CD14-positive monocyte (primary cell): ENCODE data around the gene ATG7. TPM values are rescaled to one million over a fixed set of nuclear protein-coding genes. Genes with fewer than 3 reads are reported as not detected.
A peak's percentile ranks its signal among the peaks of the same experiment; 100 is the strongest.

ENCODE experiments used
- DNase-seq, 3 donors: peaks; one replicate each; pipeline ENCODE4 v3.0.0-alpha.2; 2011 to 2022
- H2AFZ ChIP-seq: 2 replicates; pipeline ENCODE4 v1.6.0; 2012; ENCODE audit warnings: mild to moderate bottlenecking, low read depth, low read length, inconsistent platforms; ENCODE audit not compliant: insufficient read depth, poor library complexity, severe bottlenecking
- H3K27ac ChIP-seq, 2 donors: 1 replicate in 1 of 2; 2 replicates in 1 of 2; pipeline ENCODE4 v1.5.1; 2012 to 2013; ENCODE audit warnings: low read length in 2 of 2, control low read depth in 1 of 2, inconsistent platforms in 1 of 2, low read depth in 1 of 2, mild to moderate bottlenecking in 1 of 2
- H3K27me3 ChIP-seq, 2 donors: one replicate each; pipeline versions ENCODE4 v1.6.0 to v1.6.1; 2011 to 2013; ENCODE audit warnings: low read length in 2 of 2; ENCODE audit not compliant: control insufficient read depth in 2 of 2, insufficient read depth in 2 of 2
- H3K36me3 ChIP-seq, 2 donors: replicated peaks in 1 of 2; 1 replicate in 1 of 2; 2 replicates in 1 of 2; pipeline versions ENCODE4 v1.5.1 to v1.6.1; 2012 to 2013; ENCODE audit warnings: low read length in 2 of 2, control low read depth in 1 of 2, inconsistent platforms in 1 of 2, mild to moderate bottlenecking in 1 of 2; ENCODE audit not compliant: insufficient read depth in 2 of 2, control insufficient read depth in 1 of 2
- H3K4me1 ChIP-seq, 2 donors: 1 replicate in 1 of 2; 2 replicates in 1 of 2; pipeline versions ENCODE4 v1.5.1 to v1.6.1; 2012 to 2013; ENCODE audit warnings: low read length in 2 of 2, control low read depth in 1 of 2, inconsistent platforms in 1 of 2, mild to moderate bottlenecking in 1 of 2, moderate library complexity in 1 of 2; ENCODE audit not compliant: insufficient read depth in 2 of 2, control insufficient read depth in 1 of 2
- H3K4me2 ChIP-seq: replicated peaks from 2 replicates; pipeline ENCODE3; 2012; ENCODE audit warnings: low read length, moderate library complexity, mild to moderate bottlenecking; ENCODE audit not compliant: poor library complexity, severe bottlenecking; ENCODE audit errors: extremely low read depth
- H3K4me3 ChIP-seq, 3 experiments: fragments of 200-600 bp in 1 of 3; sonication (generic) in 1 of 3; replicated peaks in 1 of 3; 1 replicate in 2 of 3; 2 replicates in 1 of 3; pipeline ENCODE4 v1.5.1; 2011 to 2013; ENCODE audit warnings: low read length in 3 of 3, mild to moderate bottlenecking in 3 of 3, control low read depth in 2 of 3, low read depth in 2 of 3, inconsistent platforms in 1 of 3, moderate library complexity in 1 of 3
- H3K79me2 ChIP-seq: 2 replicates; pipeline ENCODE4 v1.6.0; 2012; ENCODE audit warnings: mild to moderate bottlenecking, control low read depth, inconsistent platforms, low read length, moderate library complexity; ENCODE audit not compliant: insufficient read depth
- H3K9ac ChIP-seq: 2 replicates; pipeline ENCODE4 v1.6.0; 2017; ENCODE audit warnings: low read length, mild to moderate bottlenecking; ENCODE audit not compliant: insufficient read depth, poor library complexity, severe bottlenecking
- H3K9me3 ChIP-seq, 2 donors: replicated peaks in 1 of 2; 1 replicate in 1 of 2; 2 replicates in 1 of 2; pipeline versions ENCODE4 v1.5.1 to v1.6.1; 2012 to 2013; ENCODE audit warnings: low read length in 2 of 2, control low read depth in 1 of 2; ENCODE audit not compliant: control insufficient read depth in 1 of 2, insufficient read depth in 1 of 2
- H4K20me1 ChIP-seq: 2 replicates; pipeline ENCODE4 v1.6.0; 2012; ENCODE audit warnings: mild to moderate bottlenecking, low read length, control low read depth, moderate library complexity; ENCODE audit not compliant: insufficient read depth
- H3K27ac Mint-ChIP-seq, 7 donors: one replicate each; pipeline ENCODE4 v1.8.0; 2020; ENCODE audit warnings: mild to moderate bottlenecking in 7 of 7, mixed read lengths in 7 of 7, moderate library complexity in 6 of 7, inconsistent platforms in 2 of 7
- H3K27me3 Mint-ChIP-seq, 3 donors: one replicate each; pipeline ENCODE4 v1.8.0; 2021 to 2022; ENCODE audit warnings: low read depth in 3 of 3, mild to moderate bottlenecking in 3 of 3, mixed read lengths in 3 of 3, moderate library complexity in 3 of 3, inconsistent platforms in 1 of 3
- H3K36me3 Mint-ChIP-seq, 2 donors: one replicate each; pipeline ENCODE4 v1.8.0; 2020; ENCODE audit warnings: mixed read lengths in 2 of 2, inconsistent platforms in 1 of 2, mild to moderate bottlenecking in 1 of 2
- H3K4me1 Mint-ChIP-seq: one replicate; pipeline ENCODE4 v1.8.0; 2020; ENCODE audit warnings: mild to moderate bottlenecking, mixed read lengths
- H3K4me3 Mint-ChIP-seq, 2 donors: one replicate each; pipeline ENCODE4 v1.8.0; 2020; ENCODE audit warnings: mild to moderate bottlenecking in 2 of 2, mixed read lengths in 2 of 2, moderate library complexity in 1 of 2
- H3K9me3 Mint-ChIP-seq, 7 donors: one replicate each; pipeline ENCODE4 v1.8.0; 2020 to 2022; ENCODE audit warnings: mixed read lengths in 7 of 7, mild to moderate bottlenecking in 6 of 7, moderate library complexity in 6 of 7, inconsistent platforms in 2 of 7
- WGBS: methylation state at CpG from one replicate; pipeline ENCODE4 v1.1.5; 2013; ENCODE audit warnings: missing lambda C conversion rate; ENCODE audit not compliant: insufficient coverage; 5-methylcytosine and 5-hydroxymethylcytosine counted together
- intact Hi-C, 2 donors: fragments of 100-400 bp; cut with micrococcal nuclease; formaldehyde crosslinking; loops; one replicate each; pipeline versions ENCODE4 v1.15.0 to v1.15.1; 2023
- polyA plus RNA-seq, 3 donors: library from polyadenylated mRNA; depleted of rRNA in 1 of 3; unstranded in 2 of 3; stranded (reverse) in 1 of 3; fragments of 300-500 nt in 2 of 3; fragments of >200 nt in 1 of 3; fragmentation: Illumina TruSeq in 2 of 3; gene quantifications; 1 replicate in 2 of 3; 2 replicates in 1 of 3; pipeline ENCODE4 v1.2.3, GENCODE V29; 2012 to 2021
- TF ChIP-seq, protein P1 (sequence below): fragments of 200-600 bp; IDR thresholded peaks from one replicate; pipeline ENCODE4 v1.8.0; 2022; ENCODE audit warnings: antibody characterized with exemption, mild to moderate bottlenecking

ATG7 gene
- polyA plus RNA-seq, 3 donors: 57.4 to 101 (median 89.7) TPM

DNA sequence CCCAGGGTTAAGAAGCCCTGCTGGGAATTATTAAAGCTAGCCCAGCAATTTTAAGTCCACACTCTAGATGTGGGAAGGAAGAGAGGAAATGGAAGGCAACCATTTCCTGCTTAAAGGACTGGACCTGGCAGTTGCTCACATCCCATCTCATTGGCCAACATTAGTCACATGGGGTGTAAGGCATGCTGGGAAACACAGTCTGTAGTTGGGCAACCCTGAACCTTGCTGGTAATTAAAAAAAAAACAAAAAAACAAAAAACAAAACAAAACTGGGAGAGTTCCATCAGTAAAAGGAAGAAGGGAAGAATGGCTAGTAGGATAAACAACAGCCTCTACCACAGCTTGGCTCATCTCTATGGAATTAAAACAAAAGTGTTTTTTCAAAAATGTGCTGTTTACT lies 235.5 kb downstream of the ATG7 start:
- peak overlapping the region in 1 of 7 donors; percentile 60 for H3K27ac Mint-ChIP-seq
- TF ChIP-seq, protein P1, sequence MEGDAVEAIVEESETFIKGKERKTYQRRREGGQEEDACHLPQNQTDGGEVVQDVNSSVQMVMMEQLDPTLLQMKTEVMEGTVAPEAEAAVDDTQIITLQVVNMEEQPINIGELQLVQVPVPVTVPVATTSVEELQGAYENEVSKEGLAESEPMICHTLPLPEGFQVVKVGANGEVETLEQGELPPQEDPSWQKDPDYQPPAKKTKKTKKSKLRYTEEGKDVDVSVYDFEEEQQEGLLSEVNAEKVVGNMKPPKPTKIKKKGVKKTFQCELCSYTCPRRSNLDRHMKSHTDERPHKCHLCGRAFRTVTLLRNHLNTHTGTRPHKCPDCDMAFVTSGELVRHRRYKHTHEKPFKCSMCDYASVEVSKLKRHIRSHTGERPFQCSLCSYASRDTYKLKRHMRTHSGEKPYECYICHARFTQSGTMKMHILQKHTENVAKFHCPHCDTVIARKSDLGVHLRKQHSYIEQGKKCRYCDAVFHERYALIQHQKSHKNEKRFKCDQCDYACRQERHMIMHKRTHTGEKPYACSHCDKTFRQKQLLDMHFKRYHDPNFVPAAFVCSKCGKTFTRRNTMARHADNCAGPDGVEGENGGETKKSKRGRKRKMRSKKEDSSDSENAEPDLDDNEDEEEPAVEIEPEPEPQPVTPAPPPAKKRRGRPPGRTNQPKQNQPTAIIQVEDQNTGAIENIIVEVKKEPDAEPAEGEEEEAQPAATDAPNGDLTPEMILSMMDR: no peak

DNA sequence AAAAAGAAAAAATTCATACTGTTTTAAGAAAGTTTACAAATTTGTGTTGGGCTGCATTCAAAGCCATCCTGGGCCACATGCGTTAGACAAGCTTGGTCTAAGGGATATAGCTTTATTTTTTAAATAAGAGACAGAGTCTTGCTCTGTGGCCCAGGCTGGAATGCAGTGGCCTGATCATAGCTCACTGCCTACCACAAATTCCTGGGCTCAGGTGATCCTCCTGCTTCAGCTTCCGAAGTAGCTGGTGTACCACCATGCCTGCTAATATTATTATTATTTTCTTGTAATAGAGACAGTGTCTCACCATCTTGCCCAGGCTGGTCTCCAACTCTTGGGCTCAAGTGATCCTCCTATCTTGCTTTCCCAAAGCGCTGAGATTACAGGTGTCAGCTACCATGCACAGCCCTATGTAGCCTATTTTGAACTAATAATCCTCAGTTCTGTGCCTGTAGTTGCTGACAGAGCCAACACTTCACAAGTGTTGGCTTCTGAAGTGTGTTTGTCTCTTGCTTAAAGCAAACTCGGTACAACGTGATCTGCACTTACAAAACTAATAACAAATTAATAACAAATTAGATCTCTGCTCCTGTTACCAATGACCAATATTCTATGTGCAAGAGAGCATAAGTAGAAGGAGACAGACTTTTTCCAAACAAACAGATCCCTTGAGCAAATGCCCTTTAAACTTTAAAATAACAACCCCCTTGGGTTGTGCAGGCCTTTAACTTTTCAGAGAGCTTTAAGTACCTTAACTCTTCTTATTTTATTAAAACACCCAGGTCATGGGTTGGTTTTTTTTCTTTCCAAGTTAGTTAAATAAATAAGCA lies 236.4 kb downstream of the ATG7 start:
- H3K4me3 Mint-ChIP-seq: no peak overlapping the region
- Histone ChIP-seq H3K27ac (no peak overlapping the region), H3K79me2 (peaks cover 3% of the 10 kb centered on the region), H3K9ac (no peak overlapping the region), H2AFZ (no peak overlapping the region), H3K4me1 (no peaks in the 10 kb centered on the region), H3K27me3 (no peaks in the 10 kb centered on the region), H4K20me1 (peaks cover 67% of the 10 kb centered on the region), H3K4me2 (no peak overlapping the region), H3K4me3 (no peak overlapping the region), H3K36me3 (peaks cover 6 to 46% of the 10 kb centered on the region in 2 donors), H3K9me3 (no peaks in the 10 kb centered on the region)
- 100% methylated on average over 1 of the region's 5 CpGs for WGBS
- peaks cover 6% of the 10 kb centered on the region for H3K4me1 Mint-ChIP-seq
- TF ChIP-seq, protein P1: no peak
- DNase-seq: no peak
- no peaks in the 10 kb centered on the region for H3K27me3 Mint-ChIP-seq
- intact Hi-C loops: no loop called here
- peak overlapping the region in 1 of 7 donors; percentile 3 for H3K27ac Mint-ChIP-seq
- H3K9me3 Mint-ChIP-seq: peaks cover 0 to 11% (median 4%) of the 10 kb centered on the region in 7 donors
- H3K36me3 Mint-ChIP-seq: peaks cover 28 to 44% of the 10 kb centered on the region in 2 donors

More for the DNA sequence above, 235.5 kb downstream of the ATG7 start:
- no peak overlapping the region for H3K4me3 ChIP-seq
- H3K36me3 ChIP-seq: peaks cover 6 to 46% of the 10 kb centered on the region in 2 donors
- DNase-seq: no peak
- peaks cover 3% of the 10 kb centered on the region for H3K79me2 ChIP-seq
- H3K4me2 ChIP-seq: no peak overlapping the region
- no peak overlapping the region for H2AFZ ChIP-seq
- Mint-ChIP-seq H3K36me3 (peaks cover 28 to 44% of the 10 kb centered on the region in 2 donors), H3K4me3 (no peak overlapping the region), H3K27me3 (no peaks in the 10 kb centered on the region), H3K9me3 (peaks cover 0 to 11% (median 4%) of the 10 kb centered on the region in 7 donors), H3K4me1 (peaks cover 6% of the 10 kb centered on the region)
- H3K9me3 ChIP-seq: no peaks in the 10 kb centered on the region
- peaks cover 68% of the 10 kb centered on the region for H4K20me1 ChIP-seq
- no peaks in the 10 kb centered on the region for H3K4me1 ChIP-seq
- no peak overlapping the region for H3K9ac ChIP-seq
- no peak overlapping the region for H3K27ac ChIP-seq
- intact Hi-C loops: no loop called here
- H3K27me3 ChIP-seq: no peaks in the 10 kb centered on the region
